Stomach (tissue), 4 donors: Measurements from ENCODE around the gene RANBP2.

ENCODE experiments used
- EP300 ChIP-seq: sonication (generic); formaldehyde crosslinking; IDR thresholded peaks from one replicate; pipeline ENCODE4 v1.6.1; 2017; ENCODE audit warnings: antibody characterized with exemption
- TF ChIP-seq, protein P1 (sequence below), 7 experiments: fragments of 450-650 bp in 4 of 7; fragments of 200-600 bp in 3 of 7; sonication (generic) in 3 of 7; IDR thresholded peaks; one replicate each; pipeline ENCODE4 v1.5.1; 2016 to 2019; ENCODE audit warnings: antibody characterized with exemption in 7 of 7, control low read depth in 2 of 7, mild to moderate bottlenecking in 1 of 7

GRCh38 chr2:108809936-108810335 lies 90.7 kb downstream of the RANBP2 start:
- TF ChIP-seq, protein P1, sequence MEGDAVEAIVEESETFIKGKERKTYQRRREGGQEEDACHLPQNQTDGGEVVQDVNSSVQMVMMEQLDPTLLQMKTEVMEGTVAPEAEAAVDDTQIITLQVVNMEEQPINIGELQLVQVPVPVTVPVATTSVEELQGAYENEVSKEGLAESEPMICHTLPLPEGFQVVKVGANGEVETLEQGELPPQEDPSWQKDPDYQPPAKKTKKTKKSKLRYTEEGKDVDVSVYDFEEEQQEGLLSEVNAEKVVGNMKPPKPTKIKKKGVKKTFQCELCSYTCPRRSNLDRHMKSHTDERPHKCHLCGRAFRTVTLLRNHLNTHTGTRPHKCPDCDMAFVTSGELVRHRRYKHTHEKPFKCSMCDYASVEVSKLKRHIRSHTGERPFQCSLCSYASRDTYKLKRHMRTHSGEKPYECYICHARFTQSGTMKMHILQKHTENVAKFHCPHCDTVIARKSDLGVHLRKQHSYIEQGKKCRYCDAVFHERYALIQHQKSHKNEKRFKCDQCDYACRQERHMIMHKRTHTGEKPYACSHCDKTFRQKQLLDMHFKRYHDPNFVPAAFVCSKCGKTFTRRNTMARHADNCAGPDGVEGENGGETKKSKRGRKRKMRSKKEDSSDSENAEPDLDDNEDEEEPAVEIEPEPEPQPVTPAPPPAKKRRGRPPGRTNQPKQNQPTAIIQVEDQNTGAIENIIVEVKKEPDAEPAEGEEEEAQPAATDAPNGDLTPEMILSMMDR (IDR thresholded peaks at IDR 0.05): no peak
- TF ChIP-seq EP300: no peak
